Measurements from ENCODE around the gene LGI1. TPM values are rescaled to one million over a fixed set of nuclear protein-coding genes. Genes with fewer than 3 reads are reported as not detected.

LGI1 gene
- total and polyA plus RNA-seq, 12 donors = 0.03 to 0.68 (median 0.42) TPM; not detected in 6

DNA sequence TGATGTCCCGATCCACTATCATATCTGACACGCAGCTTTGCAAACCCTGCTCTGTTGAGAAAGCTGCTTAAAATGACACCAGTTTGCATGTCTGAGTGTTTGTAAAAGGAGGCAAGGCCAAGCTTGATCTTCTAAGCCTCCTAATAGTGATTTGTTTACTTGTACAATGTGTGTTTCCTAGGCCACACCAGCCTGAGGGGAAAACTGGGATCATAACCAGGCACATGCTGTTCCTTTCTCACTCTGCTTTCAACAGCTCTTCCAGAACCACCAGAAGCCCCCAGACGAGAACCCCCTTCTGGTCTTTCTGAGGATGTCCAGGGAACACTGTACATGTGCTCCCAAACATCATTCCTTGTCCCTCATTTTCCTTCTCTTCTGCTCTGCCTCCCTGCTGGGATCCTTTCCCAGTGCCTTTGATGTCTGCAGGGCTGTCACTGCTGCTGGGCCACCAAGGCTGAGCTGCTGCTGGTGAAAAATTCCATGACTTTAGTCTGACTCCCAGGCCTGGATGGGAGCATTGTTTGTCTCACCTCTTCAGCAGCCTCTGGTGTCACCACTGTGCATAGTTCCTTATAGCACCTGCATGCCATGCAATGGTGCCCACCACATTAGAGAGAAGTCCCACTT lies 4.0 kb upstream of the LGI1 start:
- DNase-seq = no peak
- Histone ChIP-seq H3K4me3 (no peak overlapping the region), H3K27ac (no peak overlapping the region), H3K27me3 (peaks cover 0 to 40% (median 28%) of the 10 kb centered on the region in 7 donors), H3K36me3 (no peaks in the 10 kb centered on the region), H3K4me1 (peaks cover 0 to 18% (median 4%) of the 10 kb centered on the region in 9 donors), H3K9me3 (no peaks in the 10 kb centered on the region)
- TF ChIP-seq, protein P1, sequence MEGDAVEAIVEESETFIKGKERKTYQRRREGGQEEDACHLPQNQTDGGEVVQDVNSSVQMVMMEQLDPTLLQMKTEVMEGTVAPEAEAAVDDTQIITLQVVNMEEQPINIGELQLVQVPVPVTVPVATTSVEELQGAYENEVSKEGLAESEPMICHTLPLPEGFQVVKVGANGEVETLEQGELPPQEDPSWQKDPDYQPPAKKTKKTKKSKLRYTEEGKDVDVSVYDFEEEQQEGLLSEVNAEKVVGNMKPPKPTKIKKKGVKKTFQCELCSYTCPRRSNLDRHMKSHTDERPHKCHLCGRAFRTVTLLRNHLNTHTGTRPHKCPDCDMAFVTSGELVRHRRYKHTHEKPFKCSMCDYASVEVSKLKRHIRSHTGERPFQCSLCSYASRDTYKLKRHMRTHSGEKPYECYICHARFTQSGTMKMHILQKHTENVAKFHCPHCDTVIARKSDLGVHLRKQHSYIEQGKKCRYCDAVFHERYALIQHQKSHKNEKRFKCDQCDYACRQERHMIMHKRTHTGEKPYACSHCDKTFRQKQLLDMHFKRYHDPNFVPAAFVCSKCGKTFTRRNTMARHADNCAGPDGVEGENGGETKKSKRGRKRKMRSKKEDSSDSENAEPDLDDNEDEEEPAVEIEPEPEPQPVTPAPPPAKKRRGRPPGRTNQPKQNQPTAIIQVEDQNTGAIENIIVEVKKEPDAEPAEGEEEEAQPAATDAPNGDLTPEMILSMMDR (IDR thresholded peaks at IDR 0.05) = no peak
- WGBS, 2 donors = 52 to 60% methylated on average over 3 of the region's 3 CpGs
- peak in 1 of 8 donors; percentile 50 for ATAC-seq
- intact Hi-C loops (cut with DNase I) = no loop called here

DNA sequence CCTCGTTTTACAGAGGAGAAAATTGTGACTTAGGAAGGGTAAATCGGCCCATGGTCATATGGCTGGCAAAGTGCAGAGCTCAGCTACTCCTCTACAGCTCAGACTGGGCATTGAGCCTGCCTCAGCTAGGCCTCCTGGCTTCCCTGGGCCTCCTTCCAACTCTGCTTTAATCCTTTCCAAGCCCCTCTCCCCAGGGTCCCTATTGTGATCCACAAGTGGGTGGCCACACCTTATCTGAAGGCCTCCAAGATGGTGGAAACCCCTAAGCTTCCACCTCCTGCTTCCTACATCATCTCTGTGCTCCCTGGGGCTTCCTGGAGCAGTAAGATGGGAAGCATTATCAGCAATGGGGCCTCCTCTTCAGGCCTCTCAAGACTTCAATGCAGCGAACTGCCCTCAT lies 3.0 kb upstream of the LGI1 start:
- 77 to 83% methylated on average over 3 of the region's 3 CpGs for WGBS, 2 donors
- Histone ChIP-seq H3K9me3 (no peaks in the 10 kb centered on the region), H3K27ac (no peak overlapping the region), H3K27me3 (peaks cover 0 to 50% (median 32%) of the 10 kb centered on the region in 7 donors), H3K4me1 (peaks cover 0 to 18% (median 4%) of the 10 kb centered on the region in 9 donors), H3K4me3 (no peak overlapping the region), H3K36me3 (no peaks in the 10 kb centered on the region)
- intact Hi-C loops (cut with DNase I) = no loop called here
- TF ChIP-seq, protein P1 (IDR thresholded peaks at IDR 0.05) = no peak
- ATAC-seq (no peak), DNase-seq (no peak)

DNA sequence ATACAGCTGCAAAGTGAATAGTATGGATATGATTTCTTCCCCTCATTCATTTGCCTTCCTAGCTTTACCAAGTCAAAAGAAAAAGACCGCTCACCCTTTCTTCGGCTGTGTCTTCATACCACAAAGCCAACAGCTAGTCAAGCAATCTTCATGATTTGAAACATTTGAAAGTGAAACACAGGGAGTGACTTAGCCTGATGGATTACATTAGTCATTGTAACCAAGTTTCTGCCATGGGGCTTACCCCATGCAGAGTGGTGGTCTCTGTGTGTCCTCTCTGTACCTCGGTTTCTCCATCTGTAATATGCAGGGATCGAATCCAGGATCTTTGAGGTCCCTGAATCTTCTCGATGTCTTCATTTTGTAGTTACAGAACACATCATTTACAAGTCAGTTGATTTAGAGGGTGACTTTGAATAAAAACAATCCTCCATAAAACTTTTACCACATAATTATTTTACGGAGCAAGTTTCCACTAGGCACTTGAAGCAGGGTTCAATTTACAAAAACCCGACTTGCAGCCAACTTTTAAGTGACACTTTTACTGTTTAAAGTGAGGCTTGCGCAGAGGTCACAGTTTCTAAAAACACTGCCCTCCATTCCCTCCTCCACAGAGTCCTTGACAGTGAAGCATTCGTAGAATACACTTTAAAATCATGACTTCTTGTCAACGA lies 2.2 kb upstream of the LGI1 start:
- Histone ChIP-seq H3K4me1 (peaks cover 0 to 18% (median 4%) of the 10 kb centered on the region in 9 donors), H3K36me3 (no peaks in the 10 kb centered on the region), H3K27me3 (peaks cover 0 to 57% (median 30%) of the 10 kb centered on the region in 7 donors), H3K9me3 (no peaks in the 10 kb centered on the region), H3K4me3 (no peak overlapping the region), H3K27ac (no peak overlapping the region)
- intact Hi-C loops (cut with DNase I) = no loop called here
- TF ChIP-seq, protein P1 (IDR thresholded peaks at IDR 0.05) = no peak
- DNase-seq (no peak), ATAC-seq (no peak)
- whole genome bisulfite sequencing, 2 donors = 77 to 84% methylated on average over 10 of the region's 10 CpGs

DNA sequence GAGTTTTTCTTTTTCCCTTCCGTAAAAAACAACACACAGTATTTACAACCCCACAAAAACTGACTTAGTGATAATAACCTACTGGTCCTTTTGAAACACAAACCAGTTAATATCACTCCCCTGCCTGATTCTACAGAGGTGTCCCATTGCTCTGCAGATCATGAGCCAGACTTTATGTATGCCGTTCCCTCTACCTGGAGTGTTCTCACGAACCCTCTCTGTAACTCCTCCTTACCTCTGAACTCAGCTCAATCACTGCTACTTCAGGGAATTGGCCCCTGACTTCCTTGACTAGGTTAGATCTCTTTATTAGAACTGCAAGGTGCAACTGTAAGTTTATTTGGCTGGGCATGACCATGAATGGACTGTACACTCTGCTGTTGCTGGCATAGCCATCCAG lies 1.6 kb upstream of the LGI1 start:
- no peak for DNase-seq
- 72 to 74% methylated on average over 3 of the region's 3 CpGs for WGBS, 2 donors
- no peak overlapping the region for H3K27ac ChIP-seq
- H3K27me3 ChIP-seq = peaks cover 0 to 57% (median 30%) of the 10 kb centered on the region in 7 donors
- TF ChIP-seq, protein P1 (IDR thresholded peaks at IDR 0.05) = no peak
- no peak for ATAC-seq
- no peak overlapping the region for H3K4me3 ChIP-seq
- H3K4me1 ChIP-seq = peaks cover 0 to 18% (median 4%) of the 10 kb centered on the region in 9 donors
- no peaks in the 10 kb centered on the region for H3K9me3 ChIP-seq
- intact Hi-C loops (cut with DNase I) = no loop called here
- no peaks in the 10 kb centered on the region for H3K36me3 ChIP-seq
